T-helper 2 cell (primary cell): ENCODE measurements around the gene GSAP.
"Not testable (repeated sequence)": the region's sequence is repeated elsewhere in the genome, so short reads cannot be mapped to it uniquely, and the experiment has no call there.

Source experiments
- DNase-seq, 5 experiments: peaks; one replicate each; pipeline versions ENCODE4 v3.0.0 to v3.0.0-alpha.2; 2012 to 2022

GSAP gene

GRCh38 chr7:77353911-77354310 is 62.2 kb downstream of the GSAP start:
- DNase-seq: no peak

GRCh38 chr7:77353407-77353721 is 62.8 kb downstream of the GSAP start:
- DNase-seq: no peak

GRCh38 chr7:77352665-77353406 is 63.3 kb downstream of the GSAP start:
- peak in 2 of 5 experiments; percentile 30 to 73 for DNase-seq

GRCh38 chr7:77351539-77352004 is 64.6 kb downstream of the GSAP start:
- DNase-seq: peak in 3 of 5 experiments; percentile 21 to 94 (median 84)

- DNase-seq: no peak
These were observed 67.0 kb downstream of the GSAP start for GRCh38 chr7:77349141-77349540.

- DNase-seq: no peak
These were observed 67.8 kb downstream of the GSAP start for GRCh38 chr7:77348371-77348813.

GRCh38 chr7:77346441-77346840 is 69.7 kb downstream of the GSAP start:
- no peak for DNase-seq

- DNase-seq: not testable (repeated sequence)
These were observed 70.7 kb downstream of the GSAP start for GRCh38 chr7:77345426-77345825.

GRCh38 chr7:77339726-77340125 is 76.4 kb downstream of the GSAP start:
- DNase-seq: no peak

GRCh38 chr7:77338883-77339629 is 77.1 kb downstream of the GSAP start:
- DNase-seq: no peak

- no peak for DNase-seq
These were observed 77.9 kb downstream of the GSAP start for GRCh38 chr7:77338260-77338659.

GRCh38 chr7:77337456-77337990 is 78.6 kb downstream of the GSAP start:
- no peak for DNase-seq

GRCh38 chr7:77335581-77335980 is 80.6 kb downstream of the GSAP start:
- no peak for DNase-seq

GRCh38 chr7:77334039-77334438 is 82.1 kb downstream of the GSAP start:
- not testable (repeated sequence) for DNase-seq

- peak in 3 of 5 experiments; percentile 5 to 76 (median 21) for DNase-seq
These were observed 84.0 kb downstream of the GSAP start for GRCh38 chr7:77331938-77332695.

- DNase-seq: peak in 1 of 5 experiments; percentile 37
These were observed 85.8 kb downstream of the GSAP start for GRCh38 chr7:77330169-77330882.

GRCh38 chr7:77329466-77330168 is 86.5 kb downstream of the GSAP start:
- peak in 1 of 5 experiments; percentile 27 for DNase-seq

- peak in 1 of 5 experiments; percentile 4 for DNase-seq
These were observed 87.5 kb downstream of the GSAP start for GRCh38 chr7:77328669-77329068.

- peak in 1 of 5 experiments; percentile 59 for DNase-seq
These were observed 88.1 kb downstream of the GSAP start for GRCh38 chr7:77327932-77328628.

GRCh38 chr7:77327067-77327931 is 88.8 kb downstream of the GSAP start:
- no peak for DNase-seq
